ENCODE results near the gene NUP54.

NUP54 gene

GRCh38 chr4:76066546-76066945 lies 81.7 kb downstream of the NUP54 start:
- DNase-seq, result no peak

Data from DMS 273 treated with DMSO at 0.1 percent for 48 hours (cell line).